CD4-positive, CD25-positive, alpha-beta regulatory T cell (primary cell): ENCODE measurements around the gene RMDN3. TPM values are rescaled to one million over a fixed set of nuclear protein-coding genes. Genes with fewer than 3 reads are reported as not detected.

Source experiments
- ATAC-seq, 2 donors: fragments of 150-1000 bp; cut with Tn5 transposase; one replicate each; pipeline ENCODE4 v1.10.0; 2021; ENCODE audit warnings: low read depth in 2 of 2, moderate number of reproducible peaks in 2 of 2, moderate library complexity in 1 of 2
- DNase-seq, 3 donors: peaks; one replicate each; pipeline versions ENCODE4 v3.0.0 to v3.0.0-alpha.2; 2012 to 2022; ENCODE audit warnings: mixed read lengths in 1 of 3
- H3K27ac ChIP-seq: one replicate; pipeline ENCODE4 v1.7.0; 2013; ENCODE audit warnings: mild to moderate bottlenecking, low read length; ENCODE audit not compliant: insufficient read depth, poor library complexity, severe bottlenecking
- H3K27me3 ChIP-seq: one replicate; pipeline ENCODE4 v1.7.0; 2013; ENCODE audit warnings: low read length; ENCODE audit not compliant: control insufficient read depth, insufficient read depth
- H3K36me3 ChIP-seq: one replicate; pipeline ENCODE4 v1.7.0; 2013; ENCODE audit warnings: mild to moderate bottlenecking, low read length, moderate library complexity; ENCODE audit not compliant: control insufficient read depth, insufficient read depth
- H3K4me1 ChIP-seq: 2 replicates; pipeline ENCODE4 v1.7.0; 2013; ENCODE audit warnings: mild to moderate bottlenecking, low read length; ENCODE audit not compliant: insufficient read depth, control insufficient read depth, poor library complexity, severe bottlenecking
- H3K4me3 ChIP-seq: one replicate; pipeline ENCODE4 v1.7.0; 2013; ENCODE audit warnings: low read depth, mild to moderate bottlenecking, low read length, moderate library complexity
- H3K9me3 ChIP-seq, 2 experiments: 1 replicate in 1 of 2; 2 replicates in 1 of 2; pipeline ENCODE4 v1.7.0; 2013; ENCODE audit warnings: low read length in 2 of 2, mild to moderate bottlenecking in 1 of 2, moderate library complexity in 1 of 2; ENCODE audit not compliant: control insufficient read depth in 2 of 2
- H3K27ac Mint-ChIP-seq, 3 donors: one replicate each; pipeline ENCODE4 v1.8.0; 2020 to 2022; ENCODE audit warnings: mild to moderate bottlenecking in 3 of 3, mixed read lengths in 3 of 3, moderate library complexity in 2 of 3
- H3K27me3 Mint-ChIP-seq: one replicate; pipeline ENCODE4 v1.8.0; 2022; ENCODE audit warnings: mild to moderate bottlenecking, mixed read lengths
- H3K36me3 Mint-ChIP-seq: one replicate; pipeline ENCODE4 v1.8.0; 2020; ENCODE audit warnings: mixed read lengths
- H3K4me1 Mint-ChIP-seq, 4 donors: one replicate each; pipeline ENCODE4 v1.8.0; 2020 to 2022; ENCODE audit warnings: mixed read lengths in 4 of 4, mild to moderate bottlenecking in 1 of 4
- H3K4me3 Mint-ChIP-seq, 4 donors: one replicate each; pipeline ENCODE4 v1.8.0; 2020 to 2022; ENCODE audit warnings: mild to moderate bottlenecking in 4 of 4, mixed read lengths in 4 of 4, moderate library complexity in 3 of 4
- H3K9me3 Mint-ChIP-seq, 7 donors: one replicate each; pipeline ENCODE4 v1.8.0; 2020 to 2022; ENCODE audit warnings: mixed read lengths in 7 of 7, mild to moderate bottlenecking in 3 of 7, moderate library complexity in 2 of 7
- polyA plus RNA-seq, 4 donors: library from polyadenylated mRNA; unstranded; fragments of 300-500 nt; fragmentation: Illumina TruSeq; gene quantifications; one replicate each; pipeline ENCODE4 v1.2.3, GENCODE V29; 2021
- total RNA-seq: library from RNA; stranded (reverse); gene quantifications from one replicate; pipeline ENCODE4 v1.2.3, GENCODE V29; 2022

RMDN3 gene
- total RNA-seq (27.7 TPM), polyA plus RNA-seq (10 to 100 TPM; 17.6 to 22.6 (median 21.6) TPM)

- H3K36me3 Mint-ChIP-seq, result peaks cover 15% of the 10 kb centered on the region
- H3K27ac ChIP-seq, result peak within 1 kb of the TSS; percentile 81
Measured at GRCh38 chr15:40754883-40755811, at the start of gene RMDN3. Gene RMDN3 (minus strand): TSS chr15:40755254. CDS start chr15:40754783, 471 bp downstream.

GRCh38 chr15:40803688-40804087 is 48.6 kb upstream of the RMDN3 start:
- no peak overlapping the region for H3K4me3 ChIP-seq
- H3K9me3 ChIP-seq, result no peaks in the 10 kb centered on the region
- H3K27me3 ChIP-seq, result no peaks in the 10 kb centered on the region
- Mint-ChIP-seq H3K27me3 (no peaks in the 10 kb centered on the region), H3K9me3 (no peaks in the 10 kb centered on the region), H3K36me3 (peaks cover 20% of the 10 kb centered on the region), H3K27ac (peak overlapping the region in 2 of 3 donors; percentile 51 to 67), H3K4me1 (peaks cover 9 to 56% (median 34%) of the 10 kb centered on the region in 4 donors), H3K4me3 (peak overlapping the region in 2 of 4 donors; percentile 42 to 43)
- H3K4me1 ChIP-seq, result peaks cover 16% of the 10 kb centered on the region
- no peak overlapping the region for H3K27ac ChIP-seq
- H3K36me3 ChIP-seq, result peaks cover 1% of the 10 kb centered on the region
- DNase-seq, result no peak
- no peak for ATAC-seq

More at GRCh38 chr15:40754883-40755811, at the start of gene RMDN3:
- H3K27me3 ChIP-seq, result no peaks in the 10 kb centered on the region
- H3K27ac Mint-ChIP-seq, result peak within 1 kb of the TSS; percentile 95 to 99 (median 98)
- no peaks in the 10 kb centered on the region for H3K9me3 ChIP-seq
- peak within 1 kb of the TSS; percentile 90 for H3K4me3 ChIP-seq
- H3K27me3 Mint-ChIP-seq, result peaks cover 5% of the 10 kb centered on the region
- H3K36me3 ChIP-seq, result peaks cover 15% of the 10 kb centered on the region
- peak within 1 kb of the TSS; percentile 91 to 99 (median 97) for H3K4me3 Mint-ChIP-seq
- peaks cover 26% of the 10 kb centered on the region for H3K4me1 ChIP-seq
- DNase-seq, result peak; percentile 89 to 94 (median 92)
- H3K4me1 Mint-ChIP-seq, result peaks cover 6 to 38% (median 20%) of the 10 kb centered on the region in 4 donors
- H3K9me3 Mint-ChIP-seq, result peaks cover 0 to 1% (median 0%) of the 10 kb centered on the region in 7 donors
- ATAC-seq, result peak; percentile 96 to 97

GRCh38 chr15:40803076-40803475 is 48.0 kb upstream of the RMDN3 start:
- H3K36me3 ChIP-seq, result peaks cover 6% of the 10 kb centered on the region
- H3K4me3 ChIP-seq, result no peak overlapping the region
- peaks cover 24% of the 10 kb centered on the region for H3K36me3 Mint-ChIP-seq
- H3K27ac Mint-ChIP-seq, result peak overlapping the region in 1 of 3 donors; percentile 67
- no peaks in the 10 kb centered on the region for H3K27me3 Mint-ChIP-seq
- no peak overlapping the region for H3K27ac ChIP-seq
- peaks cover 14 to 55% (median 34%) of the 10 kb centered on the region in 4 donors for H3K4me1 Mint-ChIP-seq
- H3K27me3 ChIP-seq, result no peaks in the 10 kb centered on the region
- peak overlapping the region in 1 of 4 donors; percentile 42 for H3K4me3 Mint-ChIP-seq
- H3K9me3 ChIP-seq, result no peaks in the 10 kb centered on the region
- peaks cover 13% of the 10 kb centered on the region for H3K4me1 ChIP-seq
- H3K9me3 Mint-ChIP-seq, result no peaks in the 10 kb centered on the region
- no peak for DNase-seq
- ATAC-seq, result no peak

GRCh38 chr15:40799523-40799922 is 44.5 kb upstream of the RMDN3 start:
- Histone ChIP-seq H3K4me1 (no peaks in the 10 kb centered on the region), H3K36me3 (peaks cover 10% of the 10 kb centered on the region), H3K27me3 (no peaks in the 10 kb centered on the region), H3K4me3 (no peak overlapping the region), H3K27ac (no peak overlapping the region), H3K9me3 (no peaks in the 10 kb centered on the region)
- Mint-ChIP-seq H3K4me1 (peaks cover 19 to 47% (median 33%) of the 10 kb centered on the region in 4 donors), H3K27ac (peak overlapping the region in 1 of 3 donors; percentile 58), H3K4me3 (no peak overlapping the region), H3K36me3 (peaks cover 32% of the 10 kb centered on the region), H3K9me3 (no peaks in the 10 kb centered on the region), H3K27me3 (no peaks in the 10 kb centered on the region)
- DNase-seq, result no peak
- ATAC-seq, result no peak

- no peaks in the 10 kb centered on the region for H3K9me3 Mint-ChIP-seq
- H3K4me1 Mint-ChIP-seq, result peaks cover 19 to 43% (median 31%) of the 10 kb centered on the region in 4 donors
- Histone ChIP-seq H3K4me1 (no peaks in the 10 kb centered on the region), H3K27me3 (no peaks in the 10 kb centered on the region), H3K4me3 (no peak overlapping the region), H3K27ac (no peak overlapping the region), H3K36me3 (peaks cover 14% of the 10 kb centered on the region), H3K9me3 (no peaks in the 10 kb centered on the region)
- ATAC-seq, result no peak
- H3K36me3 Mint-ChIP-seq, result peaks cover 28% of the 10 kb centered on the region
- H3K27ac Mint-ChIP-seq, result no peak overlapping the region
- no peak for DNase-seq
- no peaks in the 10 kb centered on the region for H3K27me3 Mint-ChIP-seq
- no peak overlapping the region for H3K4me3 Mint-ChIP-seq
Measured at GRCh38 chr15:40796512-40796911, 41.5 kb upstream of the RMDN3 start.

- Mint-ChIP-seq H3K27ac (no peak overlapping the region), H3K9me3 (no peaks in the 10 kb centered on the region), H3K27me3 (no peaks in the 10 kb centered on the region), H3K4me3 (no peak overlapping the region), H3K36me3 (peaks cover 26% of the 10 kb centered on the region), H3K4me1 (peaks cover 18 to 40% (median 29%) of the 10 kb centered on the region in 4 donors)
- H3K27ac ChIP-seq, result no peak overlapping the region
- peaks cover 14% of the 10 kb centered on the region for H3K36me3 ChIP-seq
- no peaks in the 10 kb centered on the region for H3K9me3 ChIP-seq
- H3K4me1 ChIP-seq, result no peaks in the 10 kb centered on the region
- no peak for ATAC-seq
- DNase-seq, result no peak
- H3K4me3 ChIP-seq, result no peak overlapping the region
- H3K27me3 ChIP-seq, result no peaks in the 10 kb centered on the region
Measured at GRCh38 chr15:40796041-40796440, 41.0 kb upstream of the RMDN3 start.

- H3K4me1 ChIP-seq, result no peaks in the 10 kb centered on the region
- peaks cover 14 to 33% (median 20%) of the 10 kb centered on the region in 4 donors for H3K4me1 Mint-ChIP-seq
- H3K4me3 ChIP-seq, result no peak overlapping the region
- DNase-seq, result no peak
- no peak for ATAC-seq
- H3K9me3 ChIP-seq, result no peaks in the 10 kb centered on the region
- H3K36me3 ChIP-seq, result peaks cover 11% of the 10 kb centered on the region
- no peak overlapping the region for H3K4me3 Mint-ChIP-seq
- peaks cover 0 to 1% (median 0%) of the 10 kb centered on the region in 7 donors for H3K9me3 Mint-ChIP-seq
- H3K36me3 Mint-ChIP-seq, result peaks cover 15% of the 10 kb centered on the region
- no peaks in the 10 kb centered on the region for H3K27me3 ChIP-seq
- no peak overlapping the region for H3K27ac ChIP-seq
- H3K27me3 Mint-ChIP-seq, result no peaks in the 10 kb centered on the region
- H3K27ac Mint-ChIP-seq, result peak overlapping the region in 1 of 3 donors; percentile 31
Measured at GRCh38 chr15:40793216-40793989, 38.3 kb upstream of the RMDN3 start.
